SK-N-SH (cell line): Measurements from ENCODE around the gene BCAM. TPM values are rescaled to one million over a fixed set of nuclear protein-coding genes. Genes with fewer than 3 reads are reported as not detected.
"Not testable (repeated sequence)": the region's sequence is repeated elsewhere in the genome, so short reads cannot be mapped to it uniquely, and the experiment has no call there.

Source experiments
- CTCF ChIA-PET: fragments of 300-600, 350-600 bp; formaldehyde crosslinking; extraction: SDS; loops from one replicate; lab custom pipeline; 2021; lab: Yijun Ruan, JAX
- POLR2A ChIA-PET: fragments of 350-600 bp; sonication (Branson Sonifier 250); formaldehyde crosslinking; extraction: SDS; loops from one replicate; lab custom pipeline; 2020; ENCODE audit warnings: antibody characterized with exemption, inconsistent platforms; lab: Yijun Ruan, JAX
- DNase-seq: peaks from one replicate; pipeline ENCODE4 v3.0.0; 2012
- H2AFZ ChIP-seq: fragments of 200-600 bp; sonication (generic); 2 replicates; pipeline ENCODE4 v1.8.1; 2016; ENCODE audit warnings: antibody characterized with exemption, mild to moderate bottlenecking, low read depth
- H3F3A ChIP-seq: fragments of 200-600 bp; sonication (generic); replicated peaks from 2 replicates; pipeline ENCODE3; 2016; ENCODE audit warnings: antibody characterized with exemption, mild to moderate bottlenecking; ENCODE audit not compliant: insufficient read depth
- H3K27ac ChIP-seq, 2 experiments: fragments of 200-500 bp in 1 of 2; fragments of 200-600 bp in 1 of 2; sonication (Bioruptor generic) in 1 of 2; sonication (generic), shearing (Covaris generic) in 1 of 2; 2 replicates each; pipeline versions ENCODE4 v1.5.1 to v1.6.1; 2014 to 2016; ENCODE audit warnings: low read depth in 2 of 2, inconsistent platforms in 1 of 2, low read length in 1 of 2, mild to moderate bottlenecking in 1 of 2, mixed read lengths in 1 of 2
- H3K27me3 ChIP-seq: fragments of 200-600 bp; sonication (generic), shearing (Covaris generic); 2 replicates; pipeline ENCODE4 v1.6.1; 2016; ENCODE audit warnings: mixed run types; ENCODE audit not compliant: insufficient read depth
- H3K36me3 ChIP-seq, 2 experiments: fragments of 200-500 bp in 1 of 2; fragments of 200-600 bp in 1 of 2; sonication (Bioruptor generic) in 1 of 2; sonication (generic) in 1 of 2; replicated peaks in 1 of 2; 2 replicates each; pipeline versions ENCODE3 to v1.5.1; 2014 to 2016; ENCODE audit warnings: low read length in 1 of 2, mild to moderate bottlenecking in 1 of 2; ENCODE audit not compliant: insufficient read depth in 2 of 2, control insufficient read depth in 1 of 2
- H3K4me1 ChIP-seq, 2 experiments: fragments of 200-500 bp in 1 of 2; fragments of 200-600 bp in 1 of 2; sonication (Bioruptor generic) in 1 of 2; sonication (generic), shearing (Covaris generic) in 1 of 2; 2 replicates each; pipeline versions ENCODE4 v1.5.1 to v1.6.1; 2014 to 2016; ENCODE audit warnings: low read depth in 1 of 2, low read length in 1 of 2, mixed run types in 1 of 2; ENCODE audit not compliant: insufficient read depth in 2 of 2, control insufficient read depth in 1 of 2
- H3K4me2 ChIP-seq: fragments of 200-600 bp; sonication (generic), shearing (Covaris generic); 2 replicates; pipeline ENCODE4 v1.6.1; 2017; ENCODE audit warnings: mixed run types
- H3K4me3 ChIP-seq, 2 experiments: fragments of 200-500 bp in 1 of 2; fragments of 200-600 bp in 1 of 2; sonication (Bioruptor generic) in 1 of 2; sonication (generic), shearing (Covaris generic) in 1 of 2; 2 replicates each; pipeline versions ENCODE4 v1.5.1 to v1.8.1; 2014 to 2016; ENCODE audit warnings: low read depth in 2 of 2, inconsistent platforms in 1 of 2, low read length in 1 of 2, mild to moderate bottlenecking in 1 of 2, mixed read lengths in 1 of 2, moderate library complexity in 1 of 2
- H3K79me2 ChIP-seq: fragments of 200-600 bp; sonication (generic); 2 replicates; pipeline ENCODE4 v1.8.1; 2017; ENCODE audit warnings: mild to moderate bottlenecking; ENCODE audit not compliant: insufficient read depth
- H3K9ac ChIP-seq: fragments of 200-600 bp; sonication (generic); 2 replicates; pipeline ENCODE4 v1.6.1; 2017; ENCODE audit warnings: mixed run types
- H3K9me2 ChIP-seq: fragments of 200-600 bp; sonication (generic); 2 replicates; pipeline ENCODE4 v1.6.1; 2017; ENCODE audit warnings: mixed run types
- H3K9me3 ChIP-seq: fragments of 200-600 bp; sonication (generic); 2 replicates; pipeline ENCODE4 v1.6.1; 2017; ENCODE audit warnings: mixed run types, mild to moderate bottlenecking, moderate library complexity
- H4K20me1 ChIP-seq: fragments of 200-600 bp; sonication (generic); 2 replicates; pipeline ENCODE4 v1.6.1; 2017; ENCODE audit warnings: mild to moderate bottlenecking, mixed run types; ENCODE audit not compliant: insufficient read depth
- CHD2 ChIP-seq: fragments of 150-350 bp; IDR thresholded peaks from 2 replicates; pipeline ENCODE4 v1.6.1; 2018; ENCODE audit warnings: low read length; ENCODE audit not compliant: partially characterized antibody
- CTCF ChIP-seq: fragments of 200-600 bp; sonication (generic); IDR thresholded peaks from 2 replicates; pipeline ENCODE4 v1.6.1; 2017; ENCODE audit warnings: antibody characterized with exemption, mild to moderate bottlenecking, moderate library complexity
- FOXJ3 ChIP-seq: sonication (generic); formaldehyde crosslinking; IDR thresholded peaks from 2 replicates; pipeline ENCODE4 v1.5.1; 2020; ENCODE audit warnings: mild to moderate bottlenecking, missing genetic modification reagents
- FOXM1 ChIP-seq: IDR thresholded peaks from 2 replicates; pipeline ENCODE4 v1.4.0; 2012; ENCODE audit warnings: low read depth, mild to moderate bottlenecking
- GATA2 ChIP-seq: sonication (generic); formaldehyde crosslinking; IDR thresholded peaks from 2 replicates; pipeline ENCODE4 v1.5.0; 2020; ENCODE audit warnings: mild to moderate bottlenecking, missing genetic modification reagents
- MAX ChIP-seq: IDR thresholded peaks from 2 replicates; pipeline ENCODE4 v1.4.0; 2012; ENCODE audit warnings: low read depth
- NFIC ChIP-seq: IDR thresholded peaks from 2 replicates; pipeline ENCODE4 v1.4.0; 2012; ENCODE audit warnings: borderline replicate concordance
- NRF1 ChIP-seq: IDR thresholded peaks from 2 replicates; pipeline ENCODE4 v1.6.1; 2012; ENCODE audit warnings: low read depth, mild to moderate bottlenecking, low read length
- RCOR1 ChIP-seq: fragments of 150-350 bp; IDR thresholded peaks from 2 replicates; pipeline ENCODE4 v1.6.1; 2017; ENCODE audit warnings: antibody characterized with exemption, low read length
- RFX5 ChIP-seq: IDR thresholded peaks from 2 replicates; pipeline ENCODE4 v1.6.1; 2012; ENCODE audit warnings: mild to moderate bottlenecking, improper control_type of control experiment, low read length
- TAF1 ChIP-seq: IDR thresholded peaks from 2 replicates; pipeline ENCODE4 v1.6.1; 2012; ENCODE audit warnings: low read depth, mild to moderate bottlenecking, low read length, moderate library complexity, borderline replicate concordance
- TCF12 ChIP-seq: IDR thresholded peaks from 2 replicates; pipeline ENCODE4 v1.4.0; 2012
- USF1 ChIP-seq: IDR thresholded peaks from 2 replicates; pipeline ENCODE4 v1.4.0; 2012; ENCODE audit warnings: low read depth, borderline replicate concordance
- USF2 ChIP-seq: fragments of 150-350 bp; IDR thresholded peaks from 2 replicates; pipeline ENCODE4 v1.6.1; 2017; ENCODE audit warnings: antibody characterized with exemption, low read length, low read depth, borderline replicate concordance
- WGBS: methylation state at CpG from one replicate; pipeline ENCODE4 v1.1.6; 2017; ENCODE audit warnings: low lambda C conversion rate; 5-methylcytosine and 5-hydroxymethylcytosine counted together
- polyA plus RNA-seq, 3 experiments: library from polyadenylated mRNA; depleted of rRNA; stranded (reverse); fragments of >200 nt; gene quantifications; 2 replicates each; pipeline ENCODE4 v1.2.3, GENCODE V29; 2012
- TF ChIP-seq, protein P1 (sequence below): fragments of 150-350 bp; IDR thresholded peaks from 2 replicates; pipeline ENCODE4 v1.6.1; 2016; ENCODE audit warnings: mild to moderate bottlenecking, low read depth, low read length

Gene BCAM
- polyA plus RNA-seq, 1 of the 3 experiments (the other 2 are of a cell fraction): 34.0 TPM

DNA sequence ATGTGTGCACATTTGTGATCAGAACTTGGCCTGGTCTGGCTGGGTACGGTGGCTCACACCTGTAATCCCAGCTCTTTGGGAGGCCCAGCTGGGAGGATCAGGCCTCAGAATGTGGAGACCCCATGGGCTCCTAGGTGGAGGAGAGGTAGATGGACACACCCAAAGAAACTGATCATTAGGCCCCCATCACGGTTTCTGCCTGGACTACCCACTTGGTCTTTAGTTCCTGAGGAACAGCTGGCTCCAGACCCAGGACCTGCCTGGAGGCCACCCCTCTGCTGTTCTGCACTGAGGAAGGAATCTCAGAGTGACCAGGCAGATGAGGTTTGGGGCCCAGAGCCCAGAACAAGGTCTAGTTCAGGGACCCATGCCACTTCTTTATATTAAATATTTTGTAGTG lies 29.8 kb upstream of the BCAM start:
- POLR2A ChIA-PET: interaction anchor here (0.6 to 0.7 kb wide), 2 partner anchors 238 to 833 kb away, joined by 3 to 6 read pairs; no protein-coding TSS in a partner anchor
- no peak overlapping the region for H2AFZ ChIP-seq
- TF ChIP-seq TCF12 (no peak), USF1 (no peak), GATA2 (CRISPR knock-in tag) (no peak), RCOR1 (no peak), FOXJ3 (CRISPR knock-in tag) (no peak), RFX5 (no peak), CHD2 (no peak), MAX (no peak), USF2 (no peak), NRF1 (no peak), CTCF (no peak), NFIC (no peak), FOXM1 (no peak), TAF1 (no peak)
- TF ChIP-seq, protein P1, sequence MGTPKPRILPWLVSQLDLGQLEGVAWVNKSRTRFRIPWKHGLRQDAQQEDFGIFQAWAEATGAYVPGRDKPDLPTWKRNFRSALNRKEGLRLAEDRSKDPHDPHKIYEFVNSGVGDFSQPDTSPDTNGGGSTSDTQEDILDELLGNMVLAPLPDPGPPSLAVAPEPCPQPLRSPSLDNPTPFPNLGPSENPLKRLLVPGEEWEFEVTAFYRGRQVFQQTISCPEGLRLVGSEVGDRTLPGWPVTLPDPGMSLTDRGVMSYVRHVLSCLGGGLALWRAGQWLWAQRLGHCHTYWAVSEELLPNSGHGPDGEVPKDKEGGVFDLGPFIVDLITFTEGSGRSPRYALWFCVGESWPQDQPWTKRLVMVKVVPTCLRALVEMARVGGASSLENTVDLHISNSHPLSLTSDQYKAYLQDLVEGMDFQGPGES: no peak
- TF ChIP-seq, all 33 proteins: peak for 0
- CTCF ChIA-PET: interaction anchor here (1.1 to 17.6 kb wide), 3 partner anchors 8 to 65 kb away, joined by 3 to 598 read pairs (median 23); no protein-coding TSS in a partner anchor
- peaks cover 0 to 6% of the 10 kb centered on the region in 2 experiments; a peak in 1 of 4 replicates for H3K4me1 ChIP-seq
- 69% methylated on average over 2 of the region's 2 CpGs for WGBS
- H3K9me3 ChIP-seq: no peaks in the 10 kb centered on the region
- H3K79me2 ChIP-seq: no peaks in the 10 kb centered on the region
- H3K36me3 ChIP-seq: no peaks in the 10 kb centered on the region
- H3K4me3 ChIP-seq: no peak overlapping the region
- H3K27ac ChIP-seq: no peak overlapping the region
- H3K9ac ChIP-seq: no peak overlapping the region
- no peak overlapping the region for H3K4me2 ChIP-seq
- no peaks in the 10 kb centered on the region for H3K27me3 ChIP-seq
- H3F3A ChIP-seq: no peaks in the 10 kb centered on the region
- no peaks in the 10 kb centered on the region for H3K9me2 ChIP-seq
- H4K20me1 ChIP-seq: no peaks in the 10 kb centered on the region
- DNase-seq: no peak

- H3K9me2 ChIP-seq, H3K4me2 ChIP-seq, H4K20me1 ChIP-seq, H3K36me3 ChIP-seq, H3K9ac ChIP-seq, H3K79me2 ChIP-seq, H3F3A ChIP-seq, H3K9me3 ChIP-seq, POLR2A ChIA-PET, H3K27ac ChIP-seq, DNase-seq, H2AFZ ChIP-seq, H3K4me1 ChIP-seq, H3K4me3 ChIP-seq, H3K27me3 ChIP-seq: not testable (repeated sequence)
- WGBS: 93% methylated on average over 2 of the region's 2 CpGs
- CTCF ChIA-PET: interaction anchor here (2.2 to 5.3 kb wide), 4 partner anchors 9 to 57 kb away, joined by 6 to 74 read pairs (median 28); partner anchors contain the start of gene BCAM
These were observed 27.2 kb upstream of the BCAM start for GRCh38 chr19:44781694-44782093.
